ENCODE measurements around the gene TSACC.

The TSACC gene

GRCh38 chr1:156376146-156376545, 37.8 kb downstream of the TSACC start:
- no peak for DNase-seq (ENCODE audit: low spot score)

DNA sequence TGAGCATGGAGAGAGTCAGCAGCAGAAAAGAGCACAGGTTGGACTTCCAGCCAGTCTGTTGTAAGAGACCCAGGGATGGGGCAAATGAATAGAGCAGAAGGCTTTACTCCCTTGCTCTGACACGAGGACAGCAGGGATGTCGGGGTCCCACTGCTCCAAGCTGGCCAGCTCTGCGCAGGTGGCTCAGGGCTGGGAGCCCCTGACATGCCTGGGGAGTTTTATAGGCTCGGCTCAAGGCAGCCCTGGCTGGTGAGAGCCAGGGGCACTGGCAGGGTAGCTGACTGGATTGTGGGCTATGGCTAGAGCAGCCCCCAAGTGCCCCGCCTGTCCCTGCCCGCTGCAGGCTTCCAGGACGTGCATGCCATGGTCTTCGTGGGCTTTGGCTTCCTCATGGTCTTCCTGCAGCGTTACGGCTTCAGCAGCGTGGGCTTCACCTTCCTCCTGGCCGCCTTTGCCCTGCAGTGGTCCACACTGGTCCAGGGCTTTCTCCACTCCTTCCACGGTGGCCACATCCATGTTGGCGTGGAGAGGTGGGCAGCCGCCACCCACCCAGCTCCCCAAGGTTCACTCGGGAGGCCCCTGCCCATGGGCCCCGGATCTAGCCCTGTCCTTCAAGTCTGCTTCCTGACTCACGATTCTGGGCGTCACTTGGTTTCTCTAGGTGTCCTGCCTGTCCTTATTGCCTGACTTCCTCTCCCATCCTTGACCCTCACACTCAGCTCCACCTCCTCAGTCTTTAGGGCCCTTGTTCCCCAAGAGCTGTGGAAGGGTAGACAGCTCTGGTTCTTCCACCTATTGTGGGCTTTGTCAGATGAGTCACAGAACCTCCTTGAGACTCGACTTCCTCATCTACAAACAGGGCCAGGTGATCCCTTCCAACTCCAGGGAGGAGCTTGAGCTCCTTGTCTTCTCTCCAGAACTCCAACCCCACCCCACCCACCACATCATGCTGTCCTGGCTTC, 38.9 kb downstream of the TSACC start:
- DNase-seq (ENCODE audit: low spot score): no peak

GRCh38 chr1:156378557-156378956, 40.2 kb downstream of the TSACC start:
- no peak for DNase-seq (ENCODE audit: low spot score)

DNA sequence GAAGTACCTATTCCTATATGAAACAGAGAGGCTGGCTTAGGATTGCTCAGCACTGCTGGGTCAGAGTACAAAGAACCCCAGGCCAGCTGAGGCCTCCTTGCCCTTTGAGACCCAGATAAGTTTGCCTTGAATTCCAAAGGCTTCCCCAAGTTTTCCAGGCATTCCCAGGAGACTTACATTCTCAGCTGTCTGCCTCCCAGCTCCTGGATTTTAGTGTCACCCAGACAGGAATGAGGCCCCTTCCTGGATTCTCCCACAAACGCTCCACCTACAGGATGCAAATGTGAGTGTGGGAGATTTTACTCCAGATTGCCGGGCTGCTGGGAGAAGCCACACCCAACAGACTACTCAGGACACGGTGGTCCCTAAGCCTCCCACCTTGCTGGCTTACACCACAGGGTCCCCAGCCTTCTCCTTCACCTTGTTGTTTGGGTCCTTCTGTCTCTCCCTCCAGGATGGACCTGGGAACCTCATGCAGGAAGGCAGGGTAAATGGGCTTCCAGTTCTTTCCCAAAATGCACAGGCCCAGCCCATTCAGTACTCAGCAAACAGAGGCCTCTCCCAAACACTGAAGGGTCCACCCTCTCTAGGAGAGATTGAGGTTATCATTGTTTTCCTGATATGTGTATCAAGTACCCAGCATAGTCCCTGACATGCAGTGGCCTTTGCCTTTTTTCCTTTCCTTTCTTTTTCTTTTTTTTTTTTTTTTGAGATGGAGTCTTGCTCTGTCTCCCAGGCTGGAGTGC, 41.3 kb downstream of the TSACC start:
- no peak for DNase-seq (ENCODE audit: low spot score)

- DNase-seq (ENCODE audit: low spot score): no peak
Observed at GRCh38 chr1:156382561-156382960, 44.2 kb downstream of the TSACC start.

DNA sequence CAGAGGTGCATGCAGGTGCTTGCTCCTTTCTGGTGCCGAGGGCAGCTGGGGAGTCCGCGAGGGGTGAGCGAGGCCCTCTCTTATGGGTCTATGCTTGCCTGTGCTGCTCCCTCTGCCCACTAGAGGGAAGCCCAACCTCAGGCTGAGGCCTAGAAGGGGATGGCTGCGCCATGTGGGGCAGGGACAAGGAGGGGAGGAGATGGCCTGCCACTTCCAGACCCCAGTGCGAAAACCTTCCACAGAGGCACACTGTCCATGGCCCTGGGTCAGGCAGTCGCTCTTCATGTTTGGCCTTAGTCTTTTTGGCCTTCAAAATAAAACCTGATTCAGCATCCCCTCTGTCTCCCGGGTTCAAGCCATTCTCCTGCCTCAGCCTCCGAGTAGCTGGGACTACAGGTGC, 44.7 kb downstream of the TSACC start:
- DNase-seq (ENCODE audit: low spot score): peak; percentile 78

DNA sequence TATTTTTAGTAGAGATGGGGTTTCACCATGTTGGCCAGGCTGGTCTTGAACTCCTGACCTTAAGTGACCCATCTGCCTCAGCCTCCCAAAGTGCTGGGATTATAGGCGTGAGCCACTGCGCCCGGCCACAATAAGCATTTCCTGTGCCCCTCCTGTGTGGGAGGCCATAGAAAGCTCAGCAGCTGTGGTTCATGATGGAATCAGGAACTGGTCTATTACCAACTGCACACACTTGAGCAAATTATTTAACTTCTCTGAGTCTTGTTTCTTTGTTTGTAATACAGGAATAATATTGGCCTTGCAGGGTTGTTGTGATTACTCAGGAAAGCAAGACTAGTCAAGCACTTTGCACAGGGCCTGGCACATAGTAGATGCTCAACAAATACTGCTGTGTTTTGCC, 45.7 kb downstream of the TSACC start:
- DNase-seq (ENCODE audit: low spot score): no peak

DNA sequence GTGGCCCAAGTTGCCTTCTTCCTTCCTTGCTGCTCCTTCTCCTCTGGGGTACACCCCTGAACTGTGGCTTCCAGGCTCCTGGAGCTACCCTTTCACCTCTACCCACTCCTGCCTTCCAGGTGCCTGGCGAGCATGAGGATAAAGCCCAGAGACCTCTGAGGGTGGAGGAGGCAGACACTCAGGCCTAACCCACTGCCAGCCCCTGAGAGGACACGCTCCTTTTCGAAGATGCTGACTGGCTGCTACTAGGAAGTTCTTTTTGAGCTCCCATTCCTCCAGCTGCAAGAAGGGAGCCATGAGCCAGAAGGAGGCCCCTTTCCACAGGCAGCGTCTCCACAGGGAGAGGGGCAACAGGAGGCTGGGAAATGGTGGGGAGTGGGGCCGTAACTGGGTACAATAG, 46.3 kb downstream of the TSACC start:
- DNase-seq (ENCODE audit: low spot score): no peak

- peak; percentile 84 for DNase-seq (ENCODE audit: low spot score)
Observed at GRCh38 chr1:156385534-156386031, 47.3 kb downstream of the TSACC start.

DNA sequence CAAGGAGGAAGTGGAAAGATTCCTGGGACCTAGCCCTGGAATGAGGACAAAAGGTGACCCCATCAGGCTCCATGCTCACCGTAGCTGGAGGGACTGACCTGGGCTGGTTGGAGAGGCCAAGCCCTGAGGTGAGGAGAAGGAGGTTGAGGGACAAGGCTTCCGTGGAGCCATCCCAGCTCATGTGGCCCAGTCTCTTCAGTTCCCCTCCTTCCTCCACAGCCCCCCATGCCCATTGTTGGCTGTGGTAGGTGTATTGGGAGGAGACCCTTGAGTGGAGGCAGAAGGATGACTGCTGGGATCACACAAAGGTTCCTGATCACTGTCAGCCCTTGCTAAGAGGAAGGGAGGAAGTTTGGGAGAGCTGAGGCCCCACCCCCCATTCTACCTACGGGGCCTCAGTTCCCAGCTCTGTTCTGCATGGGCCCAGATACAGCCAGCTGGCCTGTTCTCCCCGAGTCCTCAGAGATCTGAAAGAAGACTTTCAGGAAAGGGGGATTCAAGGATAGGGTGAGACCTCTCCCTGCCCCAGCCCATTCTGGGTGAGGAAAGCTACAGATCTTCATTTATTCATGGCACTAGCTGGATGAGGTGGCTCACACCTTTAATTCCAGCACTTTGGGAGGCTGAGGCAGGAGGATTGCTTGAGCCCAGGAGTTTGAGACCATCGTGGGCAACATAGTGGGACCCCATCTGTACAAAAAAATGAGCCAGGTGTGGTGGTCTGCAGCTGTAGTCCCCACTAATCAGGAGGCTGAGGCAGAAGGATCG, 48.0 kb downstream of the TSACC start:
- DNase-seq (ENCODE audit: low spot score): no peak

DNA sequence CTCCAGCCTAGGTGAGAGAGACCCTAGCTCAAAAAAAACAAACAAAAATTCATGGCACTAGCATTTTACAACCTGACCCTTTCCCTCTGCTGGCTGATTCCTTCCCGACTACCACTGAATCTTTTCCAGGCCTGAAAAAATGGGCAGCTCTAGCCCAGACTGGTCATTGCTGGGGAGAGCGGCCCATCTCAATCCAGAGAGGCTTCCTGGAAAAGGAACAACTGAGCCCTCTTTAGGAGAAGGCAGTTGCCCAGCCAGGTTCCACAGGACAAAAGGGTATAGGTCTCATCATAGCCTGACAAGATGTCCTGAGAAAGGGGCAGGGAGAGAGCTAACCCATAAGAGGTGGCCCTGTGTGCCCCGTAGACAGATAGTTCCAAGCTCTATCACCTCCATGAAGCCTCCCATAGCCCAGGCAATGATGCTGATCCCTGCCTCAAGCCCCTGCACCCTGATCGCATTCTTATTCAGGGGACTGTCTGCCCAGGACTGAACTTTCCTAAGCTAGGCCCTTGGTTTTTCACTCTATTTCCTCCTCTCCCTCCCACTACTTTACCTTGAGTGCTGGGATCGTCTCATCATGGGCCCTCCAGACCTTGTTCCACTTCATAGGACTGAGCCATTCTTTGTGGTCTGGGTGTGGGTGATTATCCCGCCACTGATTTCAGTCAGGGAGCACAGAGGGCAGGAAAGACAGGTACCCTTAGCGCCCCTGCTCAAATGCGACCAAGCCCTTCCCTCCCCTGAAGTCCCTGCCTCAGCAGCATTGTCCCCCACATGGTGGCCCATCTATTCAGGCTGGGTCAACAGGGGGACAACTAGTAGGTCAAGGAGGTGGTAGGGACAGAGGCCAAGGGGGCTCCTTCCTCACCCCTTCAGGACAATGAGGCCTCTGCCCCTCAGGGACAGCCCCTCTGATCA, 48.9 kb downstream of the TSACC start:
- DNase-seq (ENCODE audit: low spot score): no peak

GRCh38 chr1:156387870-156388173, 49.5 kb downstream of the TSACC start:
- no peak for DNase-seq (ENCODE audit: low spot score)

GRCh38 chr1:156388174-156389137, 50.1 kb downstream of the TSACC start:
- peak; percentile 96 for DNase-seq (ENCODE audit: low spot score)

DNA sequence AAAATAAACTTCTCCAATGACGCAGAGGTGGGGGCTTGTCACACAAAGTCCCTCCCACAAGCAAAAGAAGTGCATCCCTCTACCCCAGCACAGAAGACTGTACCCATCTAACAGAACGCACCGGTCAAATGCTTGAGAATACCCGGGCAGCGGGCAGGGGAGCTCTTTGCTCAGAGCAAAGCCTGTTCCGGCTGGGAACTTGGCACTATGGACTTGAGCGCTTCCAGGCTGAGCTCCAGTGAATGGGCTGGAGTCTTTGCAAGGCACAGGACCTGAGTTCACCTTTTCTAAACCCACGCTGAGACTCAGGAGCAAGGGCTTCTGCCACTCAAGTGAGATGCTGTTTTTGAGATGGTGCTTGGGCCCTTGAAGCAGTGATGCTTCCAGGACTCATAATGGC, 51.0 kb downstream of the TSACC start:
- no peak for DNase-seq (ENCODE audit: low spot score)

GRCh38 chr1:156390469-156391365, 52.4 kb downstream of the TSACC start:
- DNase-seq (ENCODE audit: low spot score): peak; percentile 79

DNA sequence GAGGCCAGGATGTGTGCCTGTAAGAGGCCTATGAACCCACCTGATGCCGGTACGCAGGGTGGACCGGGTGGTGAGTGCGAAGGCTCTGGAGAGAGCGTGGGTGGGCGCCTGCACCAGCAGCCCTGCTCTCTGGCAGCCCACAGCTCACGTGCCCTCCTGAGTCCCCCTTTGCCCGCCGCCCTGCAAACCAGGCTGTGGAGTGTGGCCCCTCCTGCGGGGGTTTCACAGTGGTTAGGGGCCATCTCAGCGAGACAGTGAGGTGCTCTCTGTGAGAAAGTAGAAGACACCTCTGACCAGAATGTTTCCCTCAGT, 53.0 kb downstream of the TSACC start:
- no peak for DNase-seq (ENCODE audit: low spot score)

- no peak for DNase-seq (ENCODE audit: low spot score)
Observed at GRCh38 chr1:156391701-156392100, 53.4 kb downstream of the TSACC start.

DNA sequence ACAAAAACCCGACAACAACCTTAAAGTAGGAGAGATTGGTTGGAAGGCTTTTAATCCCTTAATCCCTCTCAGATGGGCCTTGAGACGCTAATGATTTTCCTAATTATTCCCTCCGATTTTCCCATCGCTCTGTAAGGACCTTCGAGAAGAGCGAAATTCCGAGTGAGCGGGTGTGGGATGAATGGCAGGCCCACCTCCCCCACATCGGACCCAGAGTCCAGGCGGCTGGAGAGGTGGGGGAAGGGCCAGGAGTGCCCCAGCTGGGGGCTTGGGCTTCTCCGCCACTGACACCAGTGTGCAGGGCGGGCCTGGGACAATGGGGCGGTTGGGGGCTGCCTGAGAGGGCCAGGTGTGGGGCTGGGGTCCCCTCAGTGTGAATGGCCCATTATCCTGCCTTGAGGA, 54.1 kb downstream of the TSACC start:
- no peak for DNase-seq (ENCODE audit: low spot score)

DNA sequence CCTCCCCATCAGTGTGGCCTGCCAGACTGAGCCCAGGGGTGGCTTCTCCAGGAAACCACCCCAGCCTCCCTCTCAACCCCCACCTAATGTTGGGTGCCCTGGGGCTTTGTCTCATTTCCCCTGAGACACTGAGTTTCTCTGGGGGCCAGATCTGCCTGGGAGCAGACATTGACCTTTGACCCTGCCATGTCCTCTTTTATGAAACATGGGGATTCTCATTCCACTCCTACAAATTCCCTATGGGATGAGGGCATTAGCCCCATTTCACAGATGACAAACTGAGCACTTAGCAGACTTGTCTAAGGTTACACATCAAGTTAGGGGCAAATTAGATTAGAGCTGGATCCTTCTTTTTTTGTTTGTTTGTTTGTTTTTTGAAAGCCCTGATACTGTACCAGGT, 54.8 kb downstream of the TSACC start:
- DNase-seq (ENCODE audit: low spot score): no peak

All from putamen (tissue), 1 donor.